Gastrocnemius medialis (tissue), 4 donors: ENCODE measurements around the gene TMEM139. TPM values are rescaled to one million over a fixed set of nuclear protein-coding genes. Genes with fewer than 3 reads are reported as not detected.

ENCODE experiments used
- ATAC-seq, 2 donors: fragments of 150-250 bp; one replicate each; pipeline ENCODE4 v1.9.1; 2016
- DNase-seq, 2 donors: peaks; one replicate each; pipeline ENCODE4 v3.0.0-alpha.2; 2019
- H3K27ac ChIP-seq, 4 donors: fragments of 200-600 bp; sonication (generic); 1 replicate in 1 of 4; 2 replicates in 3 of 4; pipeline ENCODE4 v1.5.1; 2016 to 2018; ENCODE audit warnings: mild to moderate bottlenecking in 2 of 4, moderate library complexity in 1 of 4
- H3K27me3 ChIP-seq, 3 donors: fragments of 200-600 bp; sonication (generic) in 2 of 3; 1 replicate in 1 of 3; 2 replicates in 2 of 3; pipeline versions ENCODE4 v1.5.1 to v1.6.0; 2016 to 2019; ENCODE audit warnings: mild to moderate bottlenecking in 1 of 3, moderate library complexity in 1 of 3
- H3K36me3 ChIP-seq, 2 donors: fragments of 200-600 bp; sonication (generic) in 1 of 2; one replicate each; pipeline ENCODE4 v1.5.1; 2017 to 2018
- H3K4me1 ChIP-seq, 2 donors: fragments of 200-600 bp; sonication (generic) in 1 of 2; one replicate each; pipeline ENCODE4 v1.5.1; 2016 to 2017; ENCODE audit warnings: mild to moderate bottlenecking in 2 of 2
- H3K4me3 ChIP-seq, 4 donors: fragments of 200-600 bp; sonication (generic) in 3 of 4; 1 replicate in 1 of 4; 2 replicates in 3 of 4; pipeline ENCODE4 v1.5.1; 2016 to 2019; ENCODE audit warnings: mild to moderate bottlenecking in 2 of 4
- H3K9me3 ChIP-seq, 3 donors: fragments of 200-600 bp; sonication (generic) in 2 of 3; 1 replicate in 1 of 3; 2 replicates in 2 of 3; pipeline ENCODE4 v1.5.1; 2016 to 2019
- POLR2A ChIP-seq, 2 donors: fragments of 450-650 bp; IDR thresholded peaks; one replicate each; pipeline ENCODE4 v1.6.1; 2017; ENCODE audit warnings: antibody characterized with exemption in 2 of 2, mild to moderate bottlenecking in 2 of 2, moderate library complexity in 2 of 2
- in situ Hi-C, 4 donors: fragments of 200-750 bp; cut with MboI; loops; one replicate each; pipeline versions ENCODE4 v1.15.0 to v1.8.0; 2017; ENCODE audit warnings: low sequenced_read_pairs in 4 of 4
- intact Hi-C: fragments of 100-400 bp; cut with DNase I; formaldehyde crosslinking; loops from one replicate; pipeline ENCODE4 v1.15.1; 2023; ENCODE audit warnings: low total_unique reads
- total RNA-seq, 4 donors: library from RNA; depleted of rRNA; stranded (reverse); fragments of >200 nt; gene quantifications; one replicate each; pipeline versions ENCODE4 v1.1.0 to v1.2.3, GENCODE V29; 2016
- TF ChIP-seq, protein P1 (sequence below), 5 experiments: fragments of 450-650 bp in 3 of 5; fragments of 200-600 bp in 2 of 5; sonication (generic) in 2 of 5; IDR thresholded peaks in 4 of 5; conservative IDR thresholded peaks in 1 of 5; 1 replicate in 4 of 5; 2 replicates in 1 of 5; pipeline ENCODE4 v1.5.1; 2016 to 2019; ENCODE audit warnings: antibody characterized with exemption in 5 of 5, mild to moderate bottlenecking in 3 of 5, moderate library complexity in 3 of 5

The TMEM139 gene
- total RNA-seq, 4 donors from 2014 or later, result not detected

DNA sequence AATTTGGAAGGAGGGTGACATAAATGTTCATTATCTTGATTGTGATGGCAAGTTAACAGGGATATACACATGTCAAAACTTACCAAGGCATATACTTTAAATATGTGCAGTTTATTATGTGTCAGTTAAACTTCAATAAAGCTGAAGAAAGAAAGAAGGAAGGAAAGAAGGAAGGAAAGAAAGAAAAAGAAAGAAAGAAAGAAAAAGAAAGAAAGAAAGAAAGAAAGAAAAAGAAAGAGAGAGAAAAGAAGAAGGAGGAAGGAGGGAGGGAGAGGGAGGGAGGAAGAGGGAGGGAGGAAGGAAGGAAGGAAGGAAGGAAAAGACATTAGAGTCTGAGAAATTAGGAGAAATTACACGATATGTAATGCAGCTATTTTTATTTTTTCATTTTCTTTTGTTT is 37.4 kb upstream of the TMEM139 start:
- TF ChIP-seq, protein P1, sequence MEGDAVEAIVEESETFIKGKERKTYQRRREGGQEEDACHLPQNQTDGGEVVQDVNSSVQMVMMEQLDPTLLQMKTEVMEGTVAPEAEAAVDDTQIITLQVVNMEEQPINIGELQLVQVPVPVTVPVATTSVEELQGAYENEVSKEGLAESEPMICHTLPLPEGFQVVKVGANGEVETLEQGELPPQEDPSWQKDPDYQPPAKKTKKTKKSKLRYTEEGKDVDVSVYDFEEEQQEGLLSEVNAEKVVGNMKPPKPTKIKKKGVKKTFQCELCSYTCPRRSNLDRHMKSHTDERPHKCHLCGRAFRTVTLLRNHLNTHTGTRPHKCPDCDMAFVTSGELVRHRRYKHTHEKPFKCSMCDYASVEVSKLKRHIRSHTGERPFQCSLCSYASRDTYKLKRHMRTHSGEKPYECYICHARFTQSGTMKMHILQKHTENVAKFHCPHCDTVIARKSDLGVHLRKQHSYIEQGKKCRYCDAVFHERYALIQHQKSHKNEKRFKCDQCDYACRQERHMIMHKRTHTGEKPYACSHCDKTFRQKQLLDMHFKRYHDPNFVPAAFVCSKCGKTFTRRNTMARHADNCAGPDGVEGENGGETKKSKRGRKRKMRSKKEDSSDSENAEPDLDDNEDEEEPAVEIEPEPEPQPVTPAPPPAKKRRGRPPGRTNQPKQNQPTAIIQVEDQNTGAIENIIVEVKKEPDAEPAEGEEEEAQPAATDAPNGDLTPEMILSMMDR (IDR thresholded peaks at IDR 0.05 in 4 of 5, conservative IDR thresholded peaks at IDR 0.05 in 1 of 5), result no peak
- TF ChIP-seq POLR2A (IDR thresholded peaks at IDR 0.05), result no peak
- no peak overlapping the region for H3K27ac ChIP-seq
- H3K4me3 ChIP-seq, result no peak overlapping the region
- H3K4me1 ChIP-seq, result no peaks in the 10 kb centered on the region
- ATAC-seq (no peak), DNase-seq (no peak)
- no peaks in the 10 kb centered on the region for H3K27me3 ChIP-seq
- intact Hi-C loops (no loop called here), in situ Hi-C loops (loop anchor here in 2 of 4 donors (10.0 kb wide), 2 partner anchors 157 to 167 kb away; partner anchors contain the start of gene EPHA1 (in 1 of the 2))
- no peaks in the 10 kb centered on the region for H3K36me3 ChIP-seq
- no peaks in the 10 kb centered on the region for H3K9me3 ChIP-seq

DNA sequence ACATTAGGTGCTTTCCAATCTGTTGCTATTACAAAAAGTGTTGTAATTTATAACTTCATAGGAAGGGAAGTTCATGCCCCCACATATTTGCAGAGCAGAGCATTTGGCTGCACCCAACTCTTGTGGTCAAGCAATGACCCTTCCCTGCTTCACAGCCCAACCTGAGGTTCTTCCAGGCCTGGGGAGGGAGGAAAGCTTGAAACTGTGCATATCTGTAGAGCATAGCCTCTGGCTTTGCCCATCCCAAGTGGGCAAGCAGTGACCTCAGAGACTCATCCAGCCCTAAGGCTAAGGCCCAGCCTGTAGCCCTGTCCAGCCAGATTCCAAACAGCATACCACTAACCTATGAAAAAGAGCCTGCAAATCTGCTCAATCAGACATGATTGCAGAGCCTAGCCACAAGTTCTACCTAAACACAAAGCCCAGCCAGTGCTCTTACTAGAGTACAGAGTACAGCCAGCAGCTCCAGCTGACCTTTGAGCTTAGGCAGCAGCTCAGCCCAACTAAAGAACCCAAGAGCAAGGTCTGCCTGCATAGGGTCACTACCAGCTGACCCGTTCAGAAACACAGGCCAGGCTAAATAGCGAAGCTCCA is 35.9 kb upstream of the TMEM139 start:
- Histone ChIP-seq H3K4me3 (no peak overlapping the region), H3K9me3 (no peaks in the 10 kb centered on the region), H3K36me3 (no peaks in the 10 kb centered on the region), H3K4me1 (no peaks in the 10 kb centered on the region), H3K27ac (no peak overlapping the region), H3K27me3 (no peaks in the 10 kb centered on the region)
- no peak for DNase-seq
- TF ChIP-seq, protein P1 (IDR thresholded peaks at IDR 0.05 in 4 of 5, conservative IDR thresholded peaks at IDR 0.05 in 1 of 5), result no peak
- TF ChIP-seq POLR2A (IDR thresholded peaks at IDR 0.05), result no peak
- in situ Hi-C loops, result loop anchor here in 2 of 4 donors (10.0 kb wide), 2 partner anchors 156 to 166 kb away; partner anchors contain the start of gene EPHA1 (in 1 of the 2)
- ATAC-seq, result no peak
- intact Hi-C loops, result no loop called here

DNA sequence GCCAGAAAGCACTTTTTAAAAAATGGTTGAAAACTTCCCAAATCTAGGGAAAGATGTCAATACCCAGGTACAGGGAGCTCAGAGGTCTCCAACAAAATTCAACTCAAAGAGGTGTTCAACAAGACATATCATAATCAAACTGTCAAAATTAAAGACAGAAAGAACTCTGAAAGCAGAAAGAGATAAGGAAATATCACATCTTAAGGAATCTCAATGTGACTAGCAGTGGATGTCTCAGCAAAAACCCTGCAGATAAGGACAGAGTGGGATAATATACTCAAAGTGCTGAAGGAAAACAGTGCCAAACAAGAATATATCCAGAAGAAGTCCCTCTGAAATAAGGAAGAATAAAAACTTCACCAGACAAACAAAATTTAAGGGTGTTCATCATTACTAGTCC is 34.6 kb upstream of the TMEM139 start:
- intact Hi-C loops, result no loop called here
- Histone ChIP-seq H3K4me3 (no peak overlapping the region), H3K9me3 (no peaks in the 10 kb centered on the region), H3K4me1 (no peaks in the 10 kb centered on the region), H3K27me3 (no peaks in the 10 kb centered on the region), H3K36me3 (no peaks in the 10 kb centered on the region), H3K27ac (no peak overlapping the region)
- DNase-seq (no peak), ATAC-seq (no peak)
- in situ Hi-C loops, result loop anchor here in 1 of 4 donors (5.0 kb wide), 1 partner anchor 47 kb away; no protein-coding TSS in a partner anchor
- TF ChIP-seq, protein P1 (IDR thresholded peaks at IDR 0.05 in 4 of 5, conservative IDR thresholded peaks at IDR 0.05 in 1 of 5), result no peak
- no peak for TF ChIP-seq POLR2A (IDR thresholded peaks at IDR 0.05)

DNA sequence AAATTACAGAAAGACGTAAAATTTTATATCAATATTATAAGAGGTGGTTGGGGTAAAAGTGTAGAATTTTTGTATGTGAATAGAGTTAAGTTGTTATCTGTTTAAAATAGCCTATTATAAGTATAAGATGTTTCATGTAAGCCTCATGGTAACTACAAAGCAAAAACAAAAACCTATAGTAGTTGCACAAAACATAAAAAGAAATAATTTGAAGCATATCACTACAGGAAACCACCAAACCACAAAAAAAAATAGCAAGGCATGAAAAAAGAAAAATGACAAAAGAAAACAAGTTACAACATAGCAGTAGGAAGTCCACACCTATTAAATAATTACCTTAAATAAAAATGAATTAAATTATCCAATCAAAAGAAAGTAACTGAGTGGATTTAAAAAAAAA is 33.9 kb upstream of the TMEM139 start:
- no peak for ATAC-seq
- H3K27ac ChIP-seq, result no peak overlapping the region
- intact Hi-C loops (no loop called here), in situ Hi-C loops (loop anchor here in 1 of 4 donors (5.0 kb wide), 1 partner anchor 46 kb away; no protein-coding TSS in a partner anchor)
- DNase-seq, result no peak
- H3K4me1 ChIP-seq, result no peaks in the 10 kb centered on the region
- no peaks in the 10 kb centered on the region for H3K9me3 ChIP-seq
- H3K36me3 ChIP-seq, result no peaks in the 10 kb centered on the region
- no peak overlapping the region for H3K4me3 ChIP-seq
- TF ChIP-seq POLR2A (IDR thresholded peaks at IDR 0.05), result no peak
- TF ChIP-seq, protein P1 (IDR thresholded peaks at IDR 0.05 in 4 of 5, conservative IDR thresholded peaks at IDR 0.05 in 1 of 5), result no peak
- H3K27me3 ChIP-seq, result no peaks in the 10 kb centered on the region
